ENCODE measurements around the gene BDH1.
"Not testable (repeated sequence)": the region's sequence is repeated elsewhere in the genome, so short reads cannot be mapped to it uniquely, and the experiment has no call there.

BDH1 gene

DNA sequence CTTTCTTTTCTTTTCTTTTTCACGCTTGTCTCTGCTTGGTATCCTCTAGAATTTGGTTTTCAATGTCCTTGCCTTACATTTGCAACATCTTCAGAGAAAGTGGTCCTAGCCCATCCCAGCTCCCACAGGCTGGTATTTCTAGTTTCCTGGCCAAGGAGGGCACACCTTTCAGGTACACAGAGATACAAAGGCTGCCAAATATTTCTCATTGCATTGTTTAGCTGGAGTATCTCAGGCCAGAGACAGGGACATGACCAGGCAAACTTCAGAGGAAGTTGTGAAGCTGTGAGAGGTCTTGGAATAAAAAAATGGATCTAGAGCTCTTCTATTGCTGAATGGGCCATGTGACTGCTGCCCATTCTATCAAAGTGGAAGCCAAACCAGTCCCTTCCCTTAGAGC lies 68.9 kb downstream of the BDH1 start:
- no peak for DNase-seq (ENCODE audit: low read depth in 2 of 2)

DNA sequence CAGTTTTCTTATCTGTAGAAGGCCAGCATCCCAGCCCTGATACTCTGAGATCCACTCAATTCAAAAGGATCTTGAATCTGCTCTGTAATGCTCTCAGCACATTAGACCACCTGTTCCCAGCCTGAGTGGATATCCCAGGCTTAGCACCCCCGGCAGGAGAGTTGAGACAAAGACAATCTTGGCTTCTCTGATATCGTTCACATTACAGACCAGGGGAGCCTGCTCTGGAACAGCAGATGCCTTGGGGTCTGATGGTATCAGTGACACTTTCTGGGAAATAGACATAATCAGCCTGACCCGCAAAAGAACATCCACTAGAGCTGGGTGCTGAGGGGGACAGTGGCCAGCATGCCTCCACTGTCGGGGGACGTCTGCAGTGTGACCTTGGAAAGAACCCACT lies 70.6 kb downstream of the BDH1 start:
- no peak for DNase-seq (ENCODE audit: low read depth in 2 of 2)

DNA sequence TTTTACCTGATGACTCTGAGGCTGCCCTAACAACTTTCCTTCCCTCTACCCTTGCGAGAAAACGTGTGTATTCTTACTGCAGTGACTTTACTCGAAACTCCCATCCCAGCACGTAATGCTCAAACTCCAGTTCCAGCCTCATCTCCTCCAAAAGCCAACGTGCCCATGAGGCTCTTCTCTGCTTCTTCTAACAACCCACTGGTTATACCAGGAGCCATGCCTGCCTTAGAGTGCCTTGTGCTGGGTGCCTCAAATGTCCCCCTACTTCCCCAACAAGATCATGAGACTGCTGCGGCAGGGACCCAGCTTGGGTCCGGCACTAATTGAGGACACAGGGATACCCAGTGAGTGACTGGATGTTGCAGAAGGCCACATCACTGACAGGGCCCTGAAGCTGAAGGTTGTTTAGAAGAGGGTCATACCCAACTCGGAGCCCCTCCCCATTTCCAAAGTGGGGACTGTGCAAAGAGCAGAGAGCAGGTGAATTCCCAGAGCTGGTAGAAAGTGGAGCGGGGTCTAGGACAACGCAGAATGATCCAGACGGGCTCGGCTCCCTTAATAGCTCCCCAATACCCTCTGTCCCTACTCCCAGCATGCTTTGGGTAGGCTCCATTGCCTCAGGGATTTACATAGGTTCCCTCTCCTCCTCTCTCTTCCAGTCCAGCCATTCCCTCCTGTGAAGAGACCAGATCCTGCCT lies 71.4 kb downstream of the BDH1 start:
- DNase-seq (ENCODE audit: low read depth in 2 of 2): no peak

DNA sequence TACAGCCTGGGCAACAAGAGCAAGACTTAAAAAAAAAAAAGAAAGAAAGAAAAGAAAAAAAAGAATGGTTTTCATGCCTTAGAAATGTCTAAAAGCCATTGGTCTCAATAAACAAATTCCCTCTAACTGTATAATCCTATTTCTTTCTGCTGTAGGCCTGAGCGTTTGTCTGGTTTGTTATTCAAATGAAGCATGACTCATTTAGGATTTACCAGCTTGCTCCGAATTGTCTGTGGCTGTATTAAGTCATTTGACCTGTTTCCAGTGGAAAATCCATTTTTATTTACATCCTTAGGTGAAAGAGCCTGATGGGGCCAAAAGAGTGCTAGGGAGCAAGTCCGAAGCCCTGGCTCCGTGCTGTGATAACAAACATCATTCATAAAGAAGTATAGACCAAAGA lies 73.8 kb downstream of the BDH1 start:
- no peak for DNase-seq (ENCODE audit: low read depth in 2 of 2)

DNA sequence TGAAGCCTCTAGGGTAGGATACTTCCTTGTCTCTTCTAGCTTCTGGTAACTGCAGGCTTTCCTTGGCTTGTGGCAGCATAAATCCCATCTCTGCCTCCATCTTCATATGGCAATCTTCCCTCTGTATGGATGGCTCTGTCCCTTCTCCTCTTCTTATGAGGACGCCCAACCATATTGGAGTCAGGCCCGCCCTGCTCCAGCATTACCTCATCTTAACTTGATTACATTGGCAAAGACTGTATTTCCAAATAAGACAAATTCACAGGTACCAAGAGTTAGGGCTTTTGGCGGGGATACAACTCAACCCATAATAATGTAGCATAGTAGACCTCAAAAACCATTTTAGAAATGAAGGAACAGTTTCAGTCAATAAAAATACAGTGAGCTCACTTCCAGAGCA lies 75.4 kb downstream of the BDH1 start:
- DNase-seq (ENCODE audit: low read depth in 2 of 2): no peak

DNA sequence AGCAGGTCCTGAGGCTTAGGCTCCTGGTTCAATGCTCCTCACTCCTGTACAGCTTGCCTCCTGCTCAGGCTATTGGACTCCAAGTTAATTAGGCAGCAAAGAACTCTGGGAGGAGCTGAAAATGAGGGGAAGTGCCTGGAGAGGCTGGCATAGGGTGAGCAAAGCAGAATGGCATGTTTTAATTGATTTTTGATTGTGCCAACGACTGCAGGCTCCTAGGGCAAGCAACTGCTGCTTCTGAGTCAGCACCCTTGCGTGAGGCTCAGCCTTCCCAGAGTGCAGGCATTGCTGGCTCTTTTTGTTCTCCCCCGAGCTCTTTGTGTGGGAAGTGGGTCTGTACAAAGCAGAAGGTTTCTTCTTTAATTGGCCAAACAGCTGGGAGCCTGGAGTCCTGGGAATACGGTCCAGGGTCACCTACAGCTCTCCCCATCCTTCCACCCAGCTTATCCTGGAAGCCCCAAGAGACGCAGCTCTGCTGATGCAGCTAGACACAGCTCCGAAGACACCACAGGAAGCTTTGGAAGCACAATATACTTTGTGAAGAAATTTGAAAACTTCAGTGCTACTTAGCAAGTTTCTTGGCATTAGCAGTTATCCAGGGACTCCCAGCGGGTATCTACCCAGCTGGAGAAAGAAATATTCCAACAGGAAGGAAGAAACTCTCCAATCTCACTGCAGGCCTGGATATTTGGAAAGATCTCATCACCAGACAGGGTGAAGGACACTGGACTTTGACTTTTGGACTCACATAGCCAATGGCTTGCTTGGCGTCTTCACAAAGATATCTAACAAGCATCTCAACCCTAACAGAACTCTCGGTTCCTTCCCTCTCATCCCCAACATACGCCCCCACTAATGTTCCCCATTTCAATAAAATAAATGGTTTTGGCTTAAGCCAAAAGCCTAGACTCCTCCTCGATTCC lies 76.8 kb downstream of the BDH1 start:
- no peak for DNase-seq (ENCODE audit: low read depth in 2 of 2)

DNA sequence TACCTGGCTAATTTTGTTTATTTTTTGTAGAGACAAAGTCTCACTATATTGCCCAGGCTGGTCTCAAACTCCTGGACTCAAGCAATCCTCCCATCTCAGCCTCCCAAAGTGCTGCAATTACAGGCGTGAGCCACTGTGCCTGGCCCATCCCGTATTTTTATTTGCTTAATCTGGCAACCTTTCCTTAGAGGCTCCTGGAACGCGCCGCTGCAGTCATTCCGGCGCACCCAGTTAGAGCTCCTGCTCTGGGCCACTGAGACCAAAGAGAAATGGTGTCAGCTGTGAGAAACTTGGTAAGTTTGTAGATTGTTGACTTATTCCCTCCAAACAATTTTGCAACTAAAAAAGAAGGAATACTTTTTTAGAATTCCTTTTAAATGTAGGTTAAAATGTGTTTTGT lies 78.0 kb downstream of the BDH1 start:
- DNase-seq (ENCODE audit: low read depth in 2 of 2): not testable (repeated sequence)

DNA sequence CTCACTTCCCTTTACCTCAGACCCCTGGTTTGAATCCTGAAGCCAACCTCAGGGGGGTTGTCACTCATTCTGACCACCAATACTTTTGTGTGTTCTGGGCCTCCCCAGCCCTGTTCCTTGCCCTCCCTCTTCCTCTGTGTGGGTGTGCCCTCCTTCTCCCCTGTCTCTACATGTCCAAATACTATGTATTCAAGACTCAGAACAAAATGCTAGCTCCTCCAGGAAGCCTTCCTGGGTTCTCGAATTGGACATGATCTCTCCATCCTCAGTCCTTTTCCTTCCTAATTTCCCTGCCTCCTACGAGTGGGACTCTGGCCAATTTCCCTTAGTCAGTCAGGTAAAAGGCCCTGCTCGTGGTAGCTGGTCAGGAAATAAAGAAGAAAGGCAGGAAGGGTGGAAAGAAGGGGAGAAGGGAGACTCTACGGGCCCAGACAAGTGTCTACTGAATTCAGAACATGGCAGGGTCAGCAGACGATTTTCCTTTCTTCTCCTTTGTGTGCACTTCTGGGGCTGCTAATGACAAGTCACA lies 79.7 kb downstream of the BDH1 start:
- no peak for DNase-seq (ENCODE audit: low read depth in 2 of 2)

DNA sequence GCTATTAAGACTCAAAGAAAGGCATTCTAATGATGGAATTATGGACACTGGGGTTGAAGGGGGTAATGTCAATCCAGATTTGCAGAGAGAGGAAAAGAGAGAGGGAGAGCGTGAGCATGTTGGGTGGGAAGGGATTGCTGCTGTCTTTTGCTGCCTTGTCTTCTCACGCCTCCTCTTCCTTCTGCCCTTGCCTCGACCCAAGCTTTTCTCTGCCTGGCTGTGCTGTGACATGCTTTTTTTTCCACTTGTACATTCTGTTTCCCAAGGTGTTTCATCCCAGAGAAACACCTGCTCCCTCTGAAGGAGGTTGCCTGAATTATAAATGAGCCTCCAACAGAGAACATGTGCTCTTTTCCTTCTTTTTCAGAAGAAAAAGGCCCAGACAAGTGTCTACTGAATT lies 80.3 kb downstream of the BDH1 start:
- DNase-seq (ENCODE audit: low read depth in 2 of 2): no peak

DNA sequence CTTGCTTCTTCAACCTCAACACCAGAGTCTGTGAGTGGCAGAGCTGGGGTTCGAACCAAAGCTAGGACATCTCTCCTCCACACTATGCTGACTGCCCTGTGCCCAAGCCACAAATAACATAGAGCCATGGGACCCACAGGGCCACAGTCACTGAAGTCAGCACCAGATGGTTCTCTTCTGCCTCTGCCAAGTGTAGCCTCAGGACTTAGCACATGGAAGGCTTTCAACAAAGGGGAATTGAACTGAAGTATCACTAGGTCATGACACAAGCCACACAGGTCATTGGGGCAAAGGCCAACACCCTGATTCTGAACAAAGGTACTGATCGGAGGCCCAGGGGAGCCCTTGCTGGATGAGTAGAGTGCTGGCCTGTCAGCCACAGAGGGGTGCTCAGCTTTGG lies 83.6 kb downstream of the BDH1 start:
- DNase-seq (ENCODE audit: low read depth in 2 of 2): no peak

DNA sequence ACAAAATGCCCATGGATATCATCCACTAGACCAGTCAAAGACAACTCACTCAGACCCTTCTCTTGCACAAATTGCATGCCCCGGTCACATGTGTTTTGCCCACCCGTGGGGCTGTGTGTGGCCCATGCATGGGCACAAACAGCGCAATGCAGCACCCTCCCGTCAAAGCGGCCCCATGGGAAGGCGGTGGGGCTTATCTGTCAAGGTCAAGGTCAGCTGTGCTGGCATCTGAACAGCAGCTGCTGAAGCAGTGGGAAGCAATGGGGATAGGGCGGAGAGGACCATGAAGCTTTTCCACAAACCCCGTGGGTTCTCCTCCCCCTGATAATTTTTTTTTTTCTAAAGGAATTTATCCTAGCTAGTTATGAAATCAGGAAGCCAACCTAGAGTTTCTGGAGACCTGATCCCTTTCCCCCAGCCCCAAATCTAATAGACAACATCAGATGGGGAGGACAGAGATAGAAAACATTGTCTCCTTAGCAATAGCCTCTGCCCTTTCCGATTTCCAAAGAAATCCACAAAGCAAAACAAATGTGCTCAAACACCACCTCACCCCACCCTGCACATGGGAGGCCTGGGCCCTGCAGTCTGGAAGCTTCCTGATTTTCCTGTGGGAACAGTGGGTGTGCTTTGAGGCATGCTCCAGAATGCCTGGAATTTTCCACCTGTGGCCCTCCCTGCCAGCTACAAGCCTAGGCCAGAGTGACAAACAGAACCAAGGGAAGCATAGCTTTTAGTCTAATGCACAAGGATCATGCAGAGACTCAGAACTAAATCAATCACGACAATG lies 84.4 kb downstream of the BDH1 start:
- no peak for DNase-seq (ENCODE audit: low read depth in 2 of 2)

DNA sequence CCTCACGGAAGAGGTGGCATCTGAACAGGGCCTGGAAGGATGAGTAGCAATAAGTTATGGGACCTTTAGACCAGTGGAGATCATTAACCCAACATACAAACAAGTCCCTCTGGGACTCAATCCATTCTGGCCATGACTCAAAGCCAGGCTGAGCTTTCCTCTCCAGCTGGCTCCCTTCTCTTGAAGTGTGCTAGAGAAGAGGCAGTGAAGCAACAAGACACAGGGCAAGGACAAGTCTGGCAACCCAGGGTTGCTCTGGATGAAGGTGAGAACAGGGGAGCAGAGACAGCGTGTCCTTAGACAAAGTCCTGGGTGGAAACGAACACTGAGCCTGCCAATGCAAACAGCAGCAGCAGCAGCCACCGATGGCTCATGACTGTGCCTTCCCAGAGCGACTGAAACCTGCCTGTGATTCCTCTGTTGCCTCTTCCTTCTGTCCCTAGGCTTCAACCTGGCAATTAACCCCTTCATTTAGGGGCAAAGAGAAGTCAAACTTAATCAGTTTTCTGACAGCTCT lies 86.8 kb downstream of the BDH1 start:
- DNase-seq (ENCODE audit: low read depth in 2 of 2): no peak

DNA sequence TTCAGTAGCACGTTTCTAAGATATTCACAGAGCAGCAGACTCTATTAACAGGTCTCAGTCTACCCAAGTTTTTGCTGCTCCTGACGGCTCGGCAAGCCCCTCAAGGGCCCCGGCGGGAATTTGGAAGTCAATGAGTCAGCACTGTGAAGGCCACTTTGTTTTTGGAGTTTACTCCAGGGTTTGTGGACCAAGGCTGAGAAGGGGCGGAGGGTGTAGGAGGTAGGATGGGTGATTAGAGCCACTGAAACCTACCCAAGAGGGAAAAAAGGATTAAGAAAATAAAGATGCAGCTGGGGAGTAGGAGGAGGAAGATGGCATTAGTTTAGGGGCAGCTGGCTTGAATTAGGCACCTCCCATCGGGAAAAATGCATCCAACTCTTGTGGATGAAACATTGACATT lies 87.6 kb downstream of the BDH1 start:
- no peak for DNase-seq (ENCODE audit: low read depth in 2 of 2)

DNA sequence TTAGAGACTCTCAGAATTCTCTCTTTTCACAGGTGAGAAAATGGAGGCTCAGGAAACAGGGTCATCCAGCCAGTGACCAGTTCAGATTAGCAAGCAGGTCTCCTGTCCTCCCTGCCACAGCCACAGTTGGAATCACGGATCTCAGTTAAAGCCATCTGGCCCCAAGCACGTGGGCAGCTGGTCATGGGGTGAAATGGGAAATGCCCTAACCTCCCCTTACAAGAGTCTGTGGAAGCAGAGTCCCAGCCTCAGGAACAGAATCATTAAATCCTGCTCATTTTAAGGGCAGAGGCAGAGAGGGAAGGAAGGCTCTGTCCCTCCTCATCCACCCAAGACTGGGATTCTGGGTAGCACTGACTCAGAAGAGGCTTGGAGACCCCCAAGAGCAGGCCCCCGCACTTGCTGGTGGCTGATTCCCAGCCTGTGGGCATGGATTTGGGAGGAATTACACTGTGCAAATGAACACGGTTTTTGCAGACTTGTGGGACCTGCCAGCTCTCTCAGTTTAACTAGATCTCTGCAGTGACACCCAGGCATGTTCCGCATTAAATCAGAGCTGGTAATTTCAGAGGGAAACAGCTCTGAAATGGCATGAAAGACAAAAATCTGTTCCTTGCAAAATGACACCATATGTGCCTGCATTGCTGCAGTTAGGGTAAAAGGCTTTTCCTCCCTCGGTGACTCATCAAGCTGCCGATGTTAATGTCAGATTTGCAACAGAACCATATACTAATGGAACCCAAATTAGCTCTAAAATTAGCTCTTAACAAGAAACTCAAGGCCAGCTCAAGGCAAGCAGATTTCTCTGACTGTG lies 89.0 kb downstream of the BDH1 start:
- no peak for DNase-seq (ENCODE audit: low read depth in 2 of 2)

DNA sequence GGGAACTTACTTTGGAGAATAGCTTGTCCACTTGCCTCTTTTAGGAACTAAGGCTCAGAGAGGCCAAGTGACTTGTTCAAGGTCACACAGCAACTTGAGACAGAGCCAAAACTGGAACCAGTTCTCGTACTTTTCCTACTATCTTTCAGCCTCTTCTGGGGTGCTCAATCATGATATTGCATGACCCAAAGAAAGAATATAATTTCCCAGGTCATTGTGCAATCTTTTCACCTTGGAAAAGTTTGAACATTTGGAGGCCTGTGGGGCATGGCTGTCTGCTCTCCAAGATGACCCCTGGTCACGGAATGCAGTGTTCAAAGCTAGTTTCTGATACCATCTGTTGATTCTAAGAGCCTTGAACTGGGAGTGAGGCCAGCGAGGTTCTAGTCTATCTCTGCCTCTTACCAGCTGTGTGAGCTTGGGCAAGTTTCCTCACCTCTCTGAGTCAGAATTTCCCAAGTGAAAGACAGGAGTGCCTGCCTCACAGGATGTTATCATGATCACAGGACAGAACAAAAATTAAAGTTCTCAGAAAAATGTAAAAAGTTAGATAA lies 89.7 kb downstream of the BDH1 start:
- DNase-seq (ENCODE audit: low read depth in 2 of 2): no peak

DNA sequence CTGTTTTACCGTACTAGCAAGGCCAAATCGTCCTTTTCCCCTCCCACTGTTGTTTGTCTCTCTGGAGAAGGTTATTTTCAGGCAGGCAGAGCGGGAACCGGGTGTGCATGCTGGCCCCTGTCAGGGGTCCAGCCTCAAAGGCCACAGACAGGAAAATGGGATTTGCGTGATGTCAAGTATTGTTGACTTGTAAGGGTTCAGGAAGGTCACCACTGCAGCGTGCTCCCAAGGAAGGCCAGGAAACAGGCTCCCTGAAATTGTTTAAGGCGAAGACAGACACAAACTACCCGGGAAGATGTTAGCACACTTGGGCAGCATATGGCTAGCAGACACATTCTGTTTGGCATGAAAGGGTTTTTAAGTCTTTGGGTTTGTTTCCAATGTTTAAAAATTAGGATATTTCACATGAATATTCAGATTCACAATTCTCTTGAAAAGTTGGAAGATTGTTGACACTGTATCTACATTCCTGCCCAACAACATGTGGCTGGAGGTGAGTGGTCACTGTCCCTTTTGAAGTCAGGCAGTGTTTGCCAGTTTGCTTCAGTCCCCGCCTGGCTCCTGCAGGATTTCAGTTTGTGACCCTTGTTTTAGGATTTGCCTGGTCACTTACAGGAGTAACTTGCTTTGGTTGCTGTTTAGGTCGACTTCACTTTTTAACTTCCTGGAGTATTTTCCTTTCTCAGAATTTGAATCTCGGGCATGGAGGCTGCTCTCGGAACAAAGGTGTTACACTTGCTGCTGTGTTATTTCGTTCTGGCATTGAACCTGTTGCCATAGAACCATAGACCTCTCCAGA lies 90.4 kb downstream of the BDH1 start:
- no peak for DNase-seq (ENCODE audit: low read depth in 2 of 2)

DNA sequence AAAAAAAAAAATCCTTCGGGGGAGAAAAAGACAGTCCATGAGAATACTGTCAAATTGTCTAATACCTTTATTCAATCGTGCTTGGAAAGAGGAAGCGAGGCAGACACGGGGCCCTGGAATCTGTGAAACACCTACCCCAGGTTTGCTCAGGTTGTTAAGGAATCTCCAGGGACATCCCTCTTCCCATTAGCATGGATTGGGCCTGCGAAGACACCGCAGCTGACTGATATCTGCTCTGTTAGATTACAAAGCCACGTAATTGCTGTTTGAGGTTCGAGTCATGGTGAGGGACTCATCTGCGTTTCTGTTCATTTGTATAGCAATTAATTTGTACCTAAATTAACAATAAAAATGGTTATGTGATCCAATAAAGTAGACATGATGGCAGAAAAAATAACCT lies 91.0 kb downstream of the BDH1 start:
- DNase-seq (ENCODE audit: low read depth in 2 of 2): no peak

DNA sequence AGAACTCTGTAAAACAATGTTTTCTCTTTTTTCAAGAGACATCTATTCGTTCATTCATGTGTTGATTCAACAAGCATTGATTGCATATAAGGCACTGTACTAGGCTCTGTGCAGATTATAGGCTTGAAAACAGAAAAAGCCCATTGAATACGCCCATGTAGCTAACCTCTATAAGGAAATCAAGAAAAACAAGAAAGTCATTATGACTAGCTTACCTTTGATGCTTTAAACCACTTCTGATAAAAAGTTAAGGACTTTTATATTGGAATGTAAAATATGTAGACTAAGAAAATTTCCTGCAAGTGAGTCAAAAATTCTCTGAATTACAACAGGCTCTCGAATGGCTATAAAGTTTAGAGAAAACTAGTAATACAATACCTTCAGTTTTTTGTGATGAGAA lies 92.5 kb downstream of the BDH1 start:
- no peak for DNase-seq (ENCODE audit: low read depth in 2 of 2)

DNA sequence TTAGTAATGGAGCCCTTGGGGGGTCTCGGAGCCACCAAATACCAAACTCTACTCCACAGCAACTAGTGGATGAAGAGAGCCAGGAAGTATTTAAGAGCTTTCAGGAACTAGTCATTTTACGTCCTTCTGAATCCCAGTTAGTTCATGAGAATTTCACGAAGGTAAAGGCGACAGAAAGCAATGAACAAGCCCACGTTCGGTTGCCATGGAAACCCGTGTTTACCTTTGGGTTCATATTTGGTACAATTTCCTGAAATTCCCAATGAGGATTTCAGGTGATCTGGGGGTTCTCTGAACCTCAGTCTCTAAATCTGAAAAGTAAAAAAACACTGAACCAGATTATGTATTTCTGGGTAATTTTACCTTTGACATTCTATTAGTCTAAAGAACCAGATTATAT lies 93.0 kb downstream of the BDH1 start:
- DNase-seq (ENCODE audit: low read depth in 2 of 2): no peak

DNA sequence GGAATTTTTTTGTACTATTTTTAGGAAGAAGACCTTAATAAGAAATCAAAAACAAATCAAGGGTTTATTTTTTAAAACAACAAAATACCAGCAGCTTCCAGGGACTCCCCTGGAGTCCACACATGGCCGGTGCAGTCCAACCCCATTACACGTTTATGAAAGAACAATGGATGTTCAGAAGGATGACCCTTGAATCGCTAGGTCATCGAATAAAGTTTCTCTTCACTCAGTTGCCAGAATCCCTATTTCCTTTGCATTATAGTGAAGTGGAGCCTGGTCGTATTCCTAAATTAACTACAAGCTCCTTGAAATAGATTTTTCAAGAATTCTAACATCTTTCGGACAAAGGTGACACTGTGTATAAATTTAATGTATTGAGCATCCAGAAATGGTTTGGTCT lies 95.1 kb downstream of the BDH1 start:
- no peak for DNase-seq (ENCODE audit: low read depth in 2 of 2)
